ENCODE results near the gene CPPED1.
"Not testable (repeated sequence)": the region's sequence is repeated elsewhere in the genome, so short reads cannot be mapped to it uniquely, and the experiment has no call there.

CPPED1 gene

DNA sequence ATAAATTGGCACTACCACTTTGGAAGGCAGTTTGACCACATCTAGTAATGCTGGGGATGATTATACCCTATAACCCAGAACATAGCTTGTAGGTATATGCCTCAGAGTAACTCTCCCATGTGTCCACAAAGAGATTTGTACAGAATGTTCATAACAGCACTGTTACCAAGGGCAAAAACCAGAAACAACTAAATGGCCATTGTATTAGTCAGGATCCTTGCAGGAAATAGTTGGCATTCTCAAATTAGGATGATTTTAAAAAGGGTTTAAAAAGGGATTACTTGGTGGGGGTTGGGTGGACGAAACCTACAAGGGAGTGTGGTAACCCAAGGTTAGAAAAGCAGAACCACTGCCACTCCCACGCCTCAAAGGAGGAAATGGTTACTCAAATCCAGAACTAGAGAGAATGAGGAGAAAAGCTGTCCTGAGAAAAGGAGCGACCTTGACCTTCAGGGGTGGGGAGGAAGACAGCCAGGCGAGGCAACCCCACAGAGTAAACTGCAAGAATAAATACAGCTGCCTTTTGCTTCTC lies 2.1 kb downstream of the CPPED1 start:
- DNase-seq (ENCODE audit: low read depth), result peak; percentile 77

DNA sequence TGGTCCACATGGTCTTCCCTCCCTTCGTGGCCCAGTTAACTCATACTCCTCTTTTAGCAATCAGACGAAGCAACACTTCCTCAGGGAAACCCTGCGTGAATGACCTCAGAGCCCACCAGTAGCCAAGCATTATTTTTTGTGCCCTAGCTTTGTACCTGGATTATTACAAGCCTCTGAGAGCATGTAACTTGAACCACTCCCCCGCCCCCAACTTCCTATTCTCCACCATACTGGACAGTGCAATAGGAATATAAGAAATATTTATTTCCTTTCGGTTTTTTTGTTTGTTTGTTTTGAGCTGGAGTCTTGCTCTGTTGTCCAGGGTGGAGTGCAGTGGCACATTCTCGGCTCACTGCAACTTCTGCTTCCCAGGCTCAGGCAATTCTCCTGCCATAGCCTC lies 2.9 kb downstream of the CPPED1 start:
- DNase-seq (ENCODE audit: low read depth), result no peak

DNA sequence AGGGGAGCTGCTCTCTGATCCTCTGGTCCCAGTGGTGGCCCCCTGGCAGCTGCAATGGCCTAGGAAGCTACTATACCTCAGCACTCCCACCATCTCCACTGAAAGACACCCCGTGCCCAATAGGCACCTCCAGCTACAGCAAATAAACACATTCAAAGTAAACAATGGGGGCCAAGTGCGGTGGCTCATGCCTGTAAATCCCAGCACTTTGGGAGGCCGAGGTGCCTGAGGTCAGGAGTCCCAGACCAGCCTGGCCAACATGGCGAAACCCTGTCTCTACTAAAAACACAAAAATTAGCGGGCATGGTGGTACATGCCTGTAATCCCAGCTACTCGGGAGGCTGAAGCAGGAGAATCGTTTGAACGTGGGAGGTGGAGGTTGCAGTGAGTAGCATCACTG lies 3.7 kb downstream of the CPPED1 start:
- not testable (repeated sequence) for DNase-seq (ENCODE audit: low read depth)

DNA sequence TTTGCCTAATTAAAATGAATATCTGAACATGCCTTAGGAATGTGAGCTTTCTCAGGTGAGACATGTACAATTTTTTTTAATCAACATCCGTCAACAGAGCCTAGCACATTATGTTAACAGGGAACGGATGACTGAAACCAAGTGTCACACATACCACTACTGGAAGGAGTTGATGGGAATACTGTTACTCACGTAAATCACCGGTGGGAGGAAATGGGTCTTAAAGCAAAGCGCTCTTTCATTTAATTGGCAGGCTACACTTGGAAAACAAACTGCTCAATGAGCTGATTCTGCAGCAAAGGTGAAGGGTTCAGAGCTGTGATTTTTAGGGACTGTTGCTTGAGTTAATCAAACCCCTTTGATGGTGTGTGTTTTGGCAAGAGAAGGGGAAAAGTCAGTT lies 4.8 kb downstream of the CPPED1 start:
- DNase-seq (ENCODE audit: low read depth), result no peak

DNA sequence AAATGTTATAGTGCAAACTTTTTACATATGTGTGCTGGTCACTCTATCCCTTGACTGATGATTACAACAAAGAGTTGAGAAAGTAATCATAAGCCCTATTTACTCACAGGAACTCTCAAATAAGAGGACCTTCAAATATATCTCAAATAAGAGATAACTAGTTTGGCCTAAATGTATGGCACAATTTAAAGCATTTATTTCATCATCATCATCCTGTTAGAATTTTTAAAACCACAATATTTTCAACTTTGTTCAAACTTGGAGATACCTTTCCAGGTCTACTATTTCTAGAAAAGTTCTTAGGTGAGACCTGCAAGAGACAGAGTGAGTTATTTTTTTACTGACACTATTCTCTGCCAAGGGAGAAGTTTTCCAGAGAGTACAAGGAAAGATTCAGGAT lies 5.5 kb downstream of the CPPED1 start:
- no peak for DNase-seq (ENCODE audit: low read depth)

DNA sequence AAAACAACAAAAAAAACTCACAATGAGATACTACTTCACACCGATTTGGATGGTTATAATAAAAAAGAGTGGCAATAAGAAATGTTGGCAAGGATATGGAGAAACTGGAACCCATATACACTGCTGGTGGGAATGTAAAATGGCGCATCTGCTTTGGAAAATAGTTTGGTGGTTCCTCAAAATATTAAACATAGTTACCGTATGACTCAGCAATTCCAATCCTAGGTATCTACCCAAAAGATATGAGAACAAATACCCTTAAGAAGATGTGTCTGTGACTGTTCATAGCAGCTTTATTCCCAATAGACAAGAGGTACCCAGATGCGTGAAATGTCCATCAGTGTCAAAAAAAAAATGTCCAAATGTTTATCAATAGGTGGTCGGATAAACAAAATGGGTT lies 7.2 kb downstream of the CPPED1 start:
- DNase-seq (ENCODE audit: low read depth), result no peak

DNA sequence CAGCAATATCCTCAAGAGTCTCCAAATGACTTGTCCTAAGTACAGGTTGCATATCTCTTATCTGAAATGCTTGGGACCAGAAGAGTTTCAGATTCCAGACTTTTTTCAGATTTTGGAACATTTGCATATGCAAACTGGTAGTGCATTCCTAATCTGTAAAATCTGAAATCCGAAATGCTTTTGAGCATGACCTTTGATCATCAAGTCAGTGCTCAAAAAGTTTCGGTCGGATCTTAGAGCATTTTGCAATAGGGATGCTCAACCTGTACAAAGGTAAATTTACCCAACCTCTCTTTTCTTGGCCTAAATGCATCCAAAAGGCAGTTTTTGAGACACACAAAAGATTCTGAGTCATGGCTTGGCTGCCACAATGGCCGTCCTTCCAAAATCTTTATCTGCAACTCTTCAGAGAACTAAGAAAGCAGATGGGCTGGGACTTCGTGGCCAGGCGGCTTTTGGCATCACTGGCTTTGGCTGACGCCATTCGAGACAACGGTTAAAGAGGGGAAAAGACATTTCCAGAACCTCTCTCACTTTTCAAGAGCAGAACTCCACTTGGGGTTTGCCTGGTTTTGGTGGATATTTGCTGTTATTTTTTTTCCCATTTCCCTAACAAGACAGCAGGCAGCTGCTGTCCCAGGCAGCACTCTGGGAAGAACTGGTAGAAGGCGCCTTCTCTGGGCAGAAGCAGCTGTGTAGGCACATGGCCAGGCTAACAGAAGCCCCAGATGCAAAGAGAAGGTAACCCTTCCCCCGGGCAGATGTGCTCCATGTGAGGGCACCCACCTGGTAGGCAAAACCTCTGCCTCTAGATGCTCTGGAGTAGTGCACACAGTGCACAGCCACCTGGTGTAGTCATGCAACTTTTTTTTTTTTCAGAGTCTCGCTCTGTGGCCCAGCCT lies 8.9 kb downstream of the CPPED1 start:
- no peak for DNase-seq (ENCODE audit: low read depth)

DNA sequence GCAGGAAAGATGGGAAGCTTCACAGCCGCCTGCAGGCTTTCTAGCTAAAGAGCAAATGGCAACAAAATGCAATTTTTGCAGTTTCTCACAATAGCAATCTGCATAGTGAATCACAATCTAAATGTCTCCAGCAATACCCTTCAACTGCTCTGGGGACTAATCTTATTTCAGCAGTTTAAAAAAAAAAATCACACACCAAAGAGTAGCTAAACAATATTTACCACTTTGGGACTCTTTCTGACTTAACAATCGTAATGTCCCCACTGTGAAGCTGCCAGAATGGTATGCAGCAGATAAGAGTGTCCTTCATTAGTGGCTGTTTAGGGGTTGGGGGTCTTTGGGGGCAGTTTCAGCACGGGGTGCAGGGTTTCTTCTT lies 9.8 kb downstream of the CPPED1 start:
- no peak for DNase-seq (ENCODE audit: low read depth)

DNA sequence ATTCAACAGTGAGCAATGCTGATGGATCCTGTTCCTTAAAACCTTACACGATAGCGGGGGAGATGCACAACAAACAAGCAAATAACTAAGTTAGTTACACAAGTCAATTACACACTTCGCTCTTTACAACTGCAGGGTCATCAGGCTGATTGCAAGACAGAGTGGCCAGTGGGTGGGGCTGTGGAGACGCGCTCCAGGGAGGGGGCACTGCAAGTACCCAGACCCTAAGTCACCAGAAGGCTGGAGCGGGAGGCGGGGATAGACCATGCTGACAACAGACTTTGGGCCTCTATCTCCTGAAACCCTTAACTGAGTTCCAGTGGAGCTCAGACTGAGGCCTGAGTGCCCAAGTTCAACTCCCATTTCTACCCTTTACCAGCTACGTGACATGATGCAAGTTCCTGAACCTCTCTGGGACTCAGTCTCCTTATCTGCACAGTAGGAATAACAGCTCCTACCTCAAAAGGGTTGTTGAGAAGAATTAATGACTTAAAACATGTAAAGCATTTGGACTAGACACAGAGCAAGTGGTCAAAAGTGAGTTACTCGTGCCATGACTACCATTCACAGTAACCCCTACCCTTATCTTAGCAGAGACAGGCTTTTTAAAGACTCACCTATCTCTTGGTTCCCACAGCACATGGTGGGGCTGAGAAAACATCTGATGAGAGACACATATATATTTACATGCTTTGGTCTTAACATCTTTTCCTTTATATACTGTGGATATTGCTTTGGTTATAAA lies 10.4 kb downstream of the CPPED1 start:
- no peak for DNase-seq (ENCODE audit: low read depth)

DNA sequence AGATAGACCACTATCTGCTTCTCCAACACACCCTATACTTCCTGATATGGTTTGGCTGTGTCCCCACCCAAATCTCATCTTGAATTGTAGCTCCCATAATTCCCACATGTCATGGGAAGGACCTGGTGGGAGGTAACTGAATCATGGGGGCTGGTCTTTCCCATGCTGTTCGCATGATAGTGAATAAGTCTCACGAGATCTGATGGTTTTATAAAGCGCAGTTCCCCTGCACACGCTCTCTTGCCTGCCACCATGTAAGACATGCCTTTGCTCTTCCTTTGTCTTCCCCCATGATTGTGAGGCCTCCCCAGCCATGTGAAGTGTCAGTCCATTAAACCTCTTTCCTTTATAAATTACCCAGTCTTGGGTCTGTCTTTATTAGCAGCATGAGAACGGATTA lies 11.2 kb downstream of the CPPED1 start:
- not testable (repeated sequence) for DNase-seq (ENCODE audit: low read depth)

DNA sequence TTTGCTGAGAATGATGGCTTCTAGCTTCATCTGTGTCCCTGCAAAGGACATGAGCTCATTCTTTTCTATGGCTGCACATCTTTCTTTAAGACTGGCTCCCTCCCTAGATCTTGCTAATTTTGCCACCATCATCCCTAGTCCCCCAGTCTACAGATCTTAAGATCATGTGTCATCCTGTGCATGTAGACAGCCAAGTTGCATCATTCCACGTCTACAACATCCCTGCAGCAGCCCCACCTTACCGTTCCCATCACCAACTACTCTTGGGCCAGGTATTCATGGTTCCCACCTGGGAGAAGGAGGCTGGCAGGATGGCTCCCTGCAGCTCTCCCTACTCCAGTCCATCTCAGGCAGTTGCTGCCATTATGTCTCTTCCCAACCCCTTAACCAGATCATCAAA lies 12.3 kb downstream of the CPPED1 start:
- DNase-seq (ENCODE audit: low read depth), result no peak

DNA sequence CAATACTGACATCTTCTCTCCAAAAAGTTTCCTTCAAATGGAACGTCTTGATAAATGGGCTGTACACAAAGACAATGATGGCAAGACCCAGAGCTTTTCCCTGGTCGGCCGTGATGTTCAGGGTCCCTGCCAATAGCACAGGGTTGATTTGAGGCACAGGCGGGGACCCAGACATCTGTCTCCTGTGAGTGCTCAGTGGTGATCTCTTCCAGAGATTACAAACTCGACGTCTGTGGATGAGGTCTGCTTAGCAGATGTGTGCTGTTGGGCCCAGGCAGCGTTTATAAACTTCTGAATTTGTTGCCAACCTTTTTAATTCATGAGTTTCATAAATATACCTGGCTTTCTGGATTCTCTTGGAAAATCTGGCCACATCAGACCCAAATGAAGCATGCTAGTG lies 14.9 kb downstream of the CPPED1 start:
- DNase-seq (ENCODE audit: low read depth), result no peak

DNA sequence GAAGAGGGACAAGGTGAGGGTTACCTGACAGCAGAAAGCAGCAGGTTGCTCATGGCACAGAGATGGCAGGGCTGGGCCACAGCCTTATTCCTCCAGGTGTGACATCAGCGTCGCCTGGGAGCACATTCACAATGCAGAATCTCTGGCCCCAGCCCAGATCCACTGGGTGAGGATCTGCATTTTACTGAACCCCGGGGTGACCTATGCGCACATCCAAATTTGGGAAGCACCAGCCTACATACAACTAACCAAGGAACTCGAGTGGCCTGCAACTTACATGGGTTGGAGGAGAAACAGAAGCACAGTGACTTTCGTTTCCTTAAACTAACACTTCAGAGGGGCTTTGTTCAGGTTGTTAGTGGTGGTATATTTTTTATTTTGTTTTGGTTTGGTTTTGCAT lies 17.6 kb downstream of the CPPED1 start:
- DNase-seq (ENCODE audit: low read depth), result no peak

DNA sequence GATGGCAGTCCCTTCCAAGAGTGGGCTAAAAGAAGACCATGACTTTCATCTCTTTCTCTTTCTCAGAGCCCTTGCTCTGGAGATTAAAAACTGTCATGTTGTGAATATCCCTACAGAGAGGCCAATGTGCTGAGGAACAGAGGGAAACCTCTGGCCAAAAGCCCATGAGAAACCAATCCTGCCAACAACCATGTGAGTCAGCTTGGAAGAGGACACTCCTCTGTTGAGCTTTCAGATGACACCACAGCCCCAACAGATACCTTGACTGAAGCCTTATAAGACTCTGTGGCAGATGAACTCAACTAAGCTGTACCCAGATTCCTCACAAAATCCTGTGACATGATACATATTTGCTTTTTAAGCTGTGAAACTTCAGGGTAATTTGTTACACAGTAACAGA lies 19.6 kb downstream of the CPPED1 start:
- no peak for DNase-seq (ENCODE audit: low read depth)

DNA sequence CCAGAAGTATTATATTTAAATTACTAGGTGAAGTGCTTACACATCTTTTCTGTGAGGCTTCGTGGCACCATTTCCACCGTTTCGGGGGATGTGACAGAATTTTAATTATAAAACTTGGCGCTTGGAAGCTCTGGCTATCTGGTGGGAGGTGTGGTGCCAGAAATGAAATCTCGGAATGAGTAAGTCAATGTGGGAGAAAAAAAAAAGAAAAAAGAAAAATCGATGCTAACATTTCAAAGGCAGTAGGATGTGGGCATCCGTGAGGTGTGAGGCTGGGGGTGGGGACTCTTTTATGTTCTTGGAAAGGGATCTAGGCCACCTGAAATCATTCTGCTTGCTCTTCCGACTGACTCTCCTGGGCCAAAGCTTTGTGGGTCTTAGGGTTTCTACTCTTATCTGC lies 21.9 kb downstream of the CPPED1 start:
- no peak for DNase-seq (ENCODE audit: low read depth)

DNA sequence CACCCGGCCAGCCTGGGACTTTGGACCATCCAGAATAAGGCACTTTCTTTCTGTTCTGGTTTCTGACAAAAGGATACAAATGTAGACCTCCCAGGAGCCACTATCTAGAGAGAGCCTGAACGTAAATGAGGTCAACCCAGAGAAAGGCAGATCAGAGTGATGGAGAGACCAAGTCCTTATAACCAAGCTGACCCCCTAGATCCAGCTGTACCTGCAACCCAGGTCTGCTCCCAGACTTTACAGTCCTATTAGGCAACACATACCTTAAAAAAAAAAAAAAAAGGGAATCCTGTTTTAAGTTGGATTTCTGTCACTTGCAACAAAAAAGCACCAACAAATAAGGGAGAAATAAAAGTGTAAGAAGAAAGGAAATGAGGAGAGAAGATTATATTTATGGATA lies 23.2 kb downstream of the CPPED1 start:
- no peak for DNase-seq (ENCODE audit: low read depth)

DNA sequence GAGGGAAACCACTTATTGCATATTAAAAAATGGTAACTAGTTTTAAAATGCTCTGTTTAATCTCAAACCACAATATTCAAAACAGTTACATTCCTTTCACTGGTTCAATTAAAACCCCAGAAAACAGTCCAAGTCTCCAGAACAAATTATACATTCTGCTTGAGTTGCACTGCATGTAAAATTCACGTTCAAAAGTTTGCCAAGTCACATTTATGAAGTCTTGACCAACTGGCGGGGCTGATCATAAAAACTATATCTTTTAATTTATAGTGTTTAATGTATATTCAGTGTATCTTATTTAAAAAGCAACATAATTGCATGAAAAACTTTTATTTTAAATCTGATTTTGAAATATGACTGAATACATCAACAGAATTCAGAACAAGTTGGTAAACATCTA lies 25.0 kb downstream of the CPPED1 start:
- no peak for DNase-seq (ENCODE audit: low read depth)

DNA sequence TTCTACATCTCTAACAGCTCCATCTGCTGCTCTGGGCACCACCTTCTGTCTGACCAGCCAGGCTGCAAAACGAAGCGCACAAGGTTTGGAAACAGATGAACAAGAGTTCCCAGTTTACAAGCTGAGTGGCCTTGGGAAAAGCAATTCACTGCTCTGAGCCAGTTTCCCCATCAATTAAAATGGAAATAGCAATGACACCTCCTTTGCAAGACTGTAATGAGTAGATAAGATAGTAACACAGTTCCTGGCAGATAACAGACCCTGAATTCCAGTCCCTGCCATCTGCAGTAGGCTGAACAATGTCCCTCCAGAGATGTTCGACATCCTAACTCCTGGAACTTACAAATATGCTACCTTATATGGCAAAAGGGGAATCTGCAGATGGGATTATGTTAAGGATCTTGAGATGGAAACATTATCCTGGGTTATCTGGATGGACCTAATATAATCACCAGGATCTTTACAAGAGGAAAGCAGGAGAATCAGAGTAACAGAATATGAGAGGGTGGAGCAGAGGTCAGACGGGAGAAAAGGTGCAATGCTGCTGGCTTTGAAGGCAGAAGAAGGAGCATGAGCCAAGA lies 27.9 kb downstream of the CPPED1 start:
- no peak for DNase-seq (ENCODE audit: low read depth)

DNA sequence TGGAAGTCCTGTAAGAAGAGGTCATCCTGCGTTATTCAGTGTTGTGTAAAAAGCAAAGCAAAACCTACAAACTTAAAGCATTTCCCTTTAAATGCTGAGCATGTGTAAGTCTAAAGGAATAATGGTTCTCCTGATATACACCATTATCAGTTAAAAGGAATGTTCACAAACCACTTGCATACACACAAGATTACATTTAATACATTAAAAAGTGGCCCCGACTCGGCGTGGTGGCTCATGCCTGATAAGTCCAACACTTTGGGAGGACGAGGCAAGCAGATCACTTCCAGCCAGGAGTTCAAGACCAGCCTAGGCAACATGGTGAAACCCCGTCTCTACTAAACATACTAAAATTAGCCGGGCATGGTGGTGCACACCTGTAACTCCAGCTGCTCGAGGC lies 30.5 kb downstream of the CPPED1 start:
- DNase-seq (ENCODE audit: low read depth), result no peak

DNA sequence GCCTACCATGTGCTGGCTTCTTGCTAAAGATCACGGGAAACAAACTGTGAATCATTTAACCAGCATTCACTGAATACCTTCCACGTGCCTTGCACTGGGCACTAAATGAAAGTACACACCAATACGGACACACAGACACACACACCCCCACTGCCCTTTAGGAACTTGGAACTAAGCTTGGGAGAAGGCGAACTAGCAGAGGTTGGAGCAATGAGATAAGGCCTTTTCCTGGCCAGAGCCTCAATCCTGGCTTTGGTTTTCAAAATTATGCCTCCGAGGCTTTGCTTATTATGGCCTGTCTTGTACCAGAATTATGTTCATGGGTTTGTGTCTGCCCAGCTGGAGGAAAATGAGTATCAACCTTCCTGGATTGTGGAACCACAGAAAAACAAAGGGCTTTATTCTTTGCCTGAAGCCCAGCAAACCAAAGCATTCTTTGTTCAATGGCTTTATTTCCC lies 32.3 kb downstream of the CPPED1 start:
- no peak for DNase-seq (ENCODE audit: low read depth)

DNA sequence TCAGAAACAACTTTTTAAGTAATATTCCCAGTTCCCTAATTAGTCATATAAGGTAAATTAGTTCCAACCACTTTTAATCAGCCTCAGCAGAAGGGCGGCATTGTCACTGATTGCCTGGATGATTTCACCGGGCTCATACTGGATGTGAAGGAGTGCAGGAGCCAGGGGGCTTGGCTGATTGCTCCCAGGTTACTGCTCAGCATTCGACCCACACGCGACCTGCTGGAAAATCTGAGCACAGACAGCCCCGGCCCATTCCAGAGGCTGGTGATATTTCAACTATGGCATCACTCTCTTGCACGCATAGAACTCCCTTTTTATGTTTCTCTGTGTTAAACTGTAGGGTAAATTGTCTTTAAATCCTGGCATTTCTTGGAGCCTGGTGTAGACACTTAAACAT lies 34.2 kb downstream of the CPPED1 start:
- DNase-seq (ENCODE audit: low read depth), result no peak

DNA sequence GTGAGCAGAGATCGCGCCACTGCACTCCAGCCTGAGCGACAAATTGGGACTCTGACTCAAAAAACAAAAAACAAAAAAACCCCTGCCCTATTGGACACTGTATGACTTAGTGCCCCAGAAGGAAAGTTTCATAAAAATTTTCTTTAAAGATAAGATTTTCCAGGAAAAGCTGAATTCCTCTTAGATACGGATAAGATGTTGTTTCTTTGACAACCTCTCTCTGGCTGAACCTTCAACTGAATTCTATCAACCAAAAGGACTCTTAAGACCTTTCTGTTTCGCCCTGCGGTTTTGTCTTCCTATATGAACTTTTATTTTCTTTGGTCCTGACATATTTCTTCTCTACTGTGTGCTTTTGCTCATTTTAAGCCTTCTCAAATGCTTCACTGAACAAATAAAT lies 35.8 kb downstream of the CPPED1 start:
- DNase-seq (ENCODE audit: low read depth), result no peak

DNA sequence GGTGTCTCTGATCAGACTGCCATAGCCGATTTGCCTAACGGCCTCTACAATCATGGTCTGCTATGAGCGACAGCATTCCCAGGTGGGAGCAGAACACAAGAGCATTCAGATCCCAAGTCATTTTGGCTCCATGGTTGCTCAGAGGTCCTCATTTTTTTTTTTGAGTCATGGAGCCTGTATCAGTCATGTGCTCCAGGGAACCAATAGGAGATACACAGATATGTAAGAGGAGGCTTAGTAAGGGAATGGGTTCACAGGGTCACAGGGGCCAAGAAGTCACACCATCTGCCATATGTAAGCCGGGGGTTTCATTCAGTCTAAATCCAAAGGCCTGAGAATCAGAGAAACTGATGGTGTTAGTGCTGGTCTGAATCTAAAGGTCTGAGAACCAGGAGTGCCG lies 36.8 kb downstream of the CPPED1 start:
- DNase-seq (ENCODE audit: low read depth), result no peak
